Measurements from ENCODE around the gene SPINK8.

DNA sequence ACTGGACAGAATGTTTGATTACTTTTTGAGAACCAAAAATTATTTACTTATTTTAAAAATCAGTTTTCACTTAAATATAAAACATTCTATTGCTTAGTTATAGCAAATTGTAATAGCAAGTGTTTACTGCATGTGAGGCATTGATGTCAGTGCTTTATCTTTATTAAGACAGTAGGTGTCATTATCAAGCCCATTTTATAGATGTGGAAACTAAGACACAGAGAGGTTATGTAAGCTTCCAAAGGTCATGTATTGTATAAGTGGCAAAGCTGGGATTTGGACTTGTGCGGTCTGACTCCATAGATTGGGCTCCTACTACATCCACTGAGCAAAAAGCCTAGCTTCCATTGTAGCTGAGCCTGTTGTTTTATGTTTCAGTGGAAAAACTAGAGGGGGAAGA lies 74.9 kb downstream of the SPINK8 start:
- TF ChIP-seq EZH2phosphoT487 (IDR thresholded peaks at IDR 0.05) (no peak), CTCF (IDR thresholded peaks at IDR 0.05) (no peak)
